Calu3 (cell line): ENCODE results near the gene SCAMP1. TPM values are rescaled to one million over a fixed set of nuclear protein-coding genes. Genes with fewer than 3 reads are reported as not detected.

Experiments
- BruUV-seq: library from RNA; stranded (reverse); fragments of 400-500 nt; replicated peaks from 2 replicates; lab custom pipeline; 2021; lab: Mats Ljungman, UMichigan
- CTCF ChIA-PET: fragments of 300-600 bp; sonication (Branson Sonifier 250); formaldehyde crosslinking; loops from one replicate; lab custom pipeline; 2022; ENCODE audit warnings: antibody characterized with exemption; lab: Charles Lee
- DNase-seq: peaks from one replicate; pipeline ENCODE4 v3.0.0; 2022
- H3K27ac Mint-ChIP-seq: one replicate; pipeline ENCODE4 v1.8.0; 2022; ENCODE audit warnings: mixed read lengths; ENCODE audit not compliant: unreplicated experiment
- H3K27me3 Mint-ChIP-seq: one replicate; pipeline ENCODE4 v1.8.0; 2022; ENCODE audit warnings: mixed read lengths; ENCODE audit not compliant: unreplicated experiment
- H3K36me3 Mint-ChIP-seq: one replicate; pipeline ENCODE4 v1.8.0; 2022; ENCODE audit warnings: mild to moderate bottlenecking, moderate library complexity, mixed read lengths; ENCODE audit not compliant: insufficient read depth, unreplicated experiment
- H3K4me1 Mint-ChIP-seq: one replicate; pipeline ENCODE4 v1.8.0; 2022; ENCODE audit warnings: mild to moderate bottlenecking, low read depth, mixed read lengths; ENCODE audit not compliant: unreplicated experiment
- H3K4me3 Mint-ChIP-seq: one replicate; pipeline ENCODE4 v1.8.0; 2022; ENCODE audit warnings: mild to moderate bottlenecking, low read depth, moderate library complexity, mixed read lengths; ENCODE audit not compliant: unreplicated experiment
- H3K9me3 Mint-ChIP-seq: one replicate; pipeline ENCODE4 v1.8.0; 2022; ENCODE audit warnings: low read depth, mixed read lengths; ENCODE audit not compliant: unreplicated experiment
- CTCF ChIP-seq: fragments of 200-600 bp; IDR thresholded peaks from one replicate; pipeline ENCODE4 v1.8.0; 2022; ENCODE audit warnings: antibody characterized with exemption; ENCODE audit not compliant: unreplicated experiment
- intact Hi-C: fragments of 100-400 bp; cut with micrococcal nuclease; formaldehyde crosslinking; loops from one replicate; pipeline ENCODE4 v1.10.0; 2022; ENCODE audit not compliant: unreplicated experiment
- total RNA-seq: library from RNA; stranded (reverse); gene quantifications from 2 replicates; pipeline ENCODE4 v1.2.3, GENCODE V29; 2022

SCAMP1 gene
- total RNA-seq, 1 experiment from 2014 or later: 62.2 TPM

- intact Hi-C loops: no loop called here
- Mint-ChIP-seq H3K27me3 (no peaks in the 10 kb centered on the region), H3K4me3 (no peak overlapping the region), H3K9me3 (no peaks in the 10 kb centered on the region), H3K27ac (no peak overlapping the region), H3K4me1 (peaks cover 29% of the 10 kb centered on the region), H3K36me3 (no peaks in the 10 kb centered on the region)
- CTCF ChIA-PET: no interaction called here
- no TSS peak for BruUV-seq
- DNase-seq: no peak
- TF ChIP-seq CTCF: no peak
These were observed 162.3 kb downstream of the SCAMP1 start for GRCh38 chr5:78522476-78523260.

GRCh38 chr5:78523314-78524193 is 163.1 kb downstream of the SCAMP1 start:
- no TSS peak for BruUV-seq
- intact Hi-C loops: no loop called here
- Mint-ChIP-seq H3K4me1 (peaks cover 20% of the 10 kb centered on the region), H3K36me3 (no peaks in the 10 kb centered on the region), H3K27ac (no peak overlapping the region), H3K9me3 (no peaks in the 10 kb centered on the region), H3K27me3 (no peaks in the 10 kb centered on the region), H3K4me3 (no peak overlapping the region)
- DNase-seq: no peak
- no peak for TF ChIP-seq CTCF
- CTCF ChIA-PET: interaction anchor here (0.6 to 0.7 kb wide), 2 partner anchors 212 to 443 kb away, joined by 3 to 7 read pairs; no protein-coding TSS in a partner anchor

- no peak for DNase-seq
- no peak for TF ChIP-seq CTCF
- no TSS peak for BruUV-seq
- CTCF ChIA-PET: no interaction called here
- no peaks in the 10 kb centered on the region for H3K9me3 Mint-ChIP-seq
- H3K4me1 Mint-ChIP-seq: peaks cover 18% of the 10 kb centered on the region
- intact Hi-C loops: no loop called here
- H3K27me3 Mint-ChIP-seq: no peaks in the 10 kb centered on the region
- H3K27ac Mint-ChIP-seq: no peak overlapping the region
- H3K4me3 Mint-ChIP-seq: no peak overlapping the region
- H3K36me3 Mint-ChIP-seq: peaks cover 4% of the 10 kb centered on the region
These were observed 165.7 kb downstream of the SCAMP1 start for GRCh38 chr5:78526049-78526525.

GRCh38 chr5:78527054-78527859 is 166.8 kb downstream of the SCAMP1 start:
- Mint-ChIP-seq H3K4me3 (no peak overlapping the region), H3K4me1 (peaks cover 18% of the 10 kb centered on the region), H3K36me3 (peaks cover 4% of the 10 kb centered on the region), H3K27me3 (no peaks in the 10 kb centered on the region), H3K9me3 (no peaks in the 10 kb centered on the region), H3K27ac (no peak overlapping the region)
- intact Hi-C loops: no loop called here
- no peak for DNase-seq
- no peak for TF ChIP-seq CTCF
- no TSS peak for BruUV-seq
- CTCF ChIA-PET: interaction anchor here (0.6 kb wide), 1 partner anchor 15 kb away, joined by 3 read pairs; no protein-coding TSS in a partner anchor
